ENCODE data around the gene SNAPC1.

DNA sequence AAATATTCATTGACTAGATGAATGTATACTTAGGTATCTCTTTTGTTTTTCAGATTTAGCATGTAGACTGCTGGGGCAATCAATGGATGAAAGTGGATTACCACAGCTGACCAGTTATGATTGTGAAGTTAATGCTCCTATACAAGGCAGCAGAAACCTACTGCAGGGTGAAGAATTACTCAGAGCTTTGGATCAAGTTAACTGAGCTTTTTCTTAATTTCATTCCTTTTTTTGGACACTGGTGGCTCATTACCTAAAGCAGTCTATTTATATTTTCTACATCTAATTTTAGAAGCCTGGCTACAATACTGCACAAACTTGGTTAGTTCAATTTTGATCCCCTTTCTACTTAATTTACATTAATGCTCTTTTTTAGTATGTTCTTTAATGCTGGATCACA, 15.3 kb upstream of the SNAPC1 start:
- TF ChIP-seq, protein P1, sequence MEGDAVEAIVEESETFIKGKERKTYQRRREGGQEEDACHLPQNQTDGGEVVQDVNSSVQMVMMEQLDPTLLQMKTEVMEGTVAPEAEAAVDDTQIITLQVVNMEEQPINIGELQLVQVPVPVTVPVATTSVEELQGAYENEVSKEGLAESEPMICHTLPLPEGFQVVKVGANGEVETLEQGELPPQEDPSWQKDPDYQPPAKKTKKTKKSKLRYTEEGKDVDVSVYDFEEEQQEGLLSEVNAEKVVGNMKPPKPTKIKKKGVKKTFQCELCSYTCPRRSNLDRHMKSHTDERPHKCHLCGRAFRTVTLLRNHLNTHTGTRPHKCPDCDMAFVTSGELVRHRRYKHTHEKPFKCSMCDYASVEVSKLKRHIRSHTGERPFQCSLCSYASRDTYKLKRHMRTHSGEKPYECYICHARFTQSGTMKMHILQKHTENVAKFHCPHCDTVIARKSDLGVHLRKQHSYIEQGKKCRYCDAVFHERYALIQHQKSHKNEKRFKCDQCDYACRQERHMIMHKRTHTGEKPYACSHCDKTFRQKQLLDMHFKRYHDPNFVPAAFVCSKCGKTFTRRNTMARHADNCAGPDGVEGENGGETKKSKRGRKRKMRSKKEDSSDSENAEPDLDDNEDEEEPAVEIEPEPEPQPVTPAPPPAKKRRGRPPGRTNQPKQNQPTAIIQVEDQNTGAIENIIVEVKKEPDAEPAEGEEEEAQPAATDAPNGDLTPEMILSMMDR (IDR thresholded peaks at IDR 0.05), result no peak
- no peak for TF ChIP-seq SIN3A (IDR thresholded peaks at IDR 0.05; ENCODE audit: borderline replicate concordance, insufficient read depth, low read depth, low read length)
- TF ChIP-seq, protein P2, sequence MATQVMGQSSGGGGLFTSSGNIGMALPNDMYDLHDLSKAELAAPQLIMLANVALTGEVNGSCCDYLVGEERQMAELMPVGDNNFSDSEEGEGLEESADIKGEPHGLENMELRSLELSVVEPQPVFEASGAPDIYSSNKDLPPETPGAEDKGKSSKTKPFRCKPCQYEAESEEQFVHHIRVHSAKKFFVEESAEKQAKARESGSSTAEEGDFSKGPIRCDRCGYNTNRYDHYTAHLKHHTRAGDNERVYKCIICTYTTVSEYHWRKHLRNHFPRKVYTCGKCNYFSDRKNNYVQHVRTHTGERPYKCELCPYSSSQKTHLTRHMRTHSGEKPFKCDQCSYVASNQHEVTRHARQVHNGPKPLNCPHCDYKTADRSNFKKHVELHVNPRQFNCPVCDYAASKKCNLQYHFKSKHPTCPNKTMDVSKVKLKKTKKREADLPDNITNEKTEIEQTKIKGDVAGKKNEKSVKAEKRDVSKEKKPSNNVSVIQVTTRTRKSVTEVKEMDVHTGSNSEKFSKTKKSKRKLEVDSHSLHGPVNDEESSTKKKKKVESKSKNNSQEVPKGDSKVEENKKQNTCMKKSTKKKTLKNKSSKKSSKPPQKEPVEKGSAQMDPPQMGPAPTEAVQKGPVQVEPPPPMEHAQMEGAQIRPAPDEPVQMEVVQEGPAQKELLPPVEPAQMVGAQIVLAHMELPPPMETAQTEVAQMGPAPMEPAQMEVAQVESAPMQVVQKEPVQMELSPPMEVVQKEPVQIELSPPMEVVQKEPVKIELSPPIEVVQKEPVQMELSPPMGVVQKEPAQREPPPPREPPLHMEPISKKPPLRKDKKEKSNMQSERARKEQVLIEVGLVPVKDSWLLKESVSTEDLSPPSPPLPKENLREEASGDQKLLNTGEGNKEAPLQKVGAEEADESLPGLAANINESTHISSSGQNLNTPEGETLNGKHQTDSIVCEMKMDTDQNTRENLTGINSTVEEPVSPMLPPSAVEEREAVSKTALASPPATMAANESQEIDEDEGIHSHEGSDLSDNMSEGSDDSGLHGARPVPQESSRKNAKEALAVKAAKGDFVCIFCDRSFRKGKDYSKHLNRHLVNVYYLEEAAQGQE (IDR thresholded peaks at IDR 0.05; ENCODE audit: insufficient read depth in 1 of 2, low read depth in 2 of 2, low read length in 1 of 2), result no peak
- no peak for TF ChIP-seq POLR2AphosphoS5 (IDR thresholded peaks at IDR 0.05; ENCODE audit: low read depth, low read length)
- TF ChIP-seq TCF7L2 (IDR thresholded peaks at IDR 0.05; ENCODE audit: low read depth, low read length), result no peak
